A673 (cell line): Measurements from ENCODE around the gene LYZL6. TPM values are rescaled to one million over a fixed set of nuclear protein-coding genes. Genes with fewer than 3 reads are reported as not detected.

Experiments
- BruUV-seq: library from RNA; stranded (reverse); fragments of 400-500 nt; replicated peaks from 2 replicates; lab custom pipeline; 2021; lab: Mats Ljungman, UMichigan
- CTCF ChIA-PET: fragments of 300-600 bp; sonication (Branson Sonifier 250); formaldehyde crosslinking; loops from one replicate; lab custom pipeline; 2022; ENCODE audit warnings: antibody characterized with exemption; lab: Charles Lee
- POLR2A ChIA-PET: fragments of 300-600 bp; sonication (Branson Sonifier 250); formaldehyde crosslinking; loops from one replicate; lab custom pipeline; 2022; ENCODE audit warnings: antibody characterized with exemption; ENCODE audit not compliant: low non-redundant PET; lab: Charles Lee
- DNase-seq: peaks from one replicate; pipeline ENCODE4 v3.0.0-alpha.2; 2015; ENCODE audit warnings: low spot score
- H3K27ac ChIP-seq: fragments of 200-600 bp; sonication (generic); 2 replicates; pipeline ENCODE4 v1.5.1; 2016; ENCODE audit warnings: mixed run types, low read depth, mild to moderate bottlenecking, mixed read lengths, antibody characterized with exemption, low read length; ENCODE audit not compliant: poor library complexity, severe bottlenecking
- H3K27me3 ChIP-seq: fragments of 200-600 bp; sonication (generic); replicated peaks from 2 replicates; pipeline ENCODE4 v1.6.1; 2017; ENCODE audit warnings: mixed run types, low read depth, mild to moderate bottlenecking, mixed read lengths, antibody characterized with exemption, low read length; ENCODE audit not compliant: insufficient read depth, poor library complexity
- H3K36me3 ChIP-seq: fragments of 200-600 bp; sonication (generic); 2 replicates; pipeline ENCODE4 v1.6.1; 2016; ENCODE audit warnings: mixed run types, mild to moderate bottlenecking, mixed read lengths, antibody characterized with exemption, low read length; ENCODE audit not compliant: insufficient read depth, poor library complexity, severe bottlenecking
- H3K4me1 ChIP-seq: fragments of 200-600 bp; sonication (generic); 2 replicates; pipeline ENCODE4 v1.6.1; 2017; ENCODE audit warnings: mixed run types, mild to moderate bottlenecking, mixed read lengths, antibody characterized with exemption, low read length; ENCODE audit not compliant: insufficient read depth, poor library complexity, severe bottlenecking
- H3K4me3 ChIP-seq: fragments of 200-600 bp; sonication (generic); 2 replicates; pipeline ENCODE4 v1.5.1; 2016; ENCODE audit warnings: low read depth, mixed run types, mild to moderate bottlenecking, mixed read lengths, low read length; ENCODE audit not compliant: poor library complexity, severe bottlenecking
- H3K9me3 ChIP-seq: fragments of 200-600 bp; sonication (generic); 2 replicates; pipeline ENCODE4 v1.6.1; 2016; ENCODE audit warnings: mixed run types, low read depth, mild to moderate bottlenecking, mixed read lengths, antibody characterized with exemption, low read length; ENCODE audit not compliant: poor library complexity, severe bottlenecking
- EZH2 ChIP-seq: fragments of 200-600 bp; sonication (generic); IDR thresholded peaks from 2 replicates; pipeline ENCODE4 v1.6.1; 2017; ENCODE audit warnings: borderline replicate concordance, low read depth, mild to moderate bottlenecking, mixed read lengths, antibody characterized with exemption, low read length; ENCODE audit not compliant: poor library complexity, severe bottlenecking
- intact Hi-C: fragments of 100-400 bp; cut with micrococcal nuclease; formaldehyde crosslinking; loops from one replicate; pipeline ENCODE4 v1.10.0; 2022; ENCODE audit not compliant: unreplicated experiment
- total RNA-seq: library from RNA; stranded (reverse); gene quantifications from 2 replicates; pipeline ENCODE4 v1.2.3, GENCODE V29; 2021
- TF ChIP-seq, protein P1 (sequence below): fragments of 300-800, 200-600 bp; sonication (generic); conservative IDR thresholded peaks from 2 replicates; pipeline ENCODE4 v1.5.1; 2017; ENCODE audit warnings: low read depth, mild to moderate bottlenecking, antibody characterized with exemption, low read length, moderate library complexity, mixed read lengths

Gene LYZL6
- total RNA-seq, 1 experiment from 2014 or later, result not detected

DNA sequence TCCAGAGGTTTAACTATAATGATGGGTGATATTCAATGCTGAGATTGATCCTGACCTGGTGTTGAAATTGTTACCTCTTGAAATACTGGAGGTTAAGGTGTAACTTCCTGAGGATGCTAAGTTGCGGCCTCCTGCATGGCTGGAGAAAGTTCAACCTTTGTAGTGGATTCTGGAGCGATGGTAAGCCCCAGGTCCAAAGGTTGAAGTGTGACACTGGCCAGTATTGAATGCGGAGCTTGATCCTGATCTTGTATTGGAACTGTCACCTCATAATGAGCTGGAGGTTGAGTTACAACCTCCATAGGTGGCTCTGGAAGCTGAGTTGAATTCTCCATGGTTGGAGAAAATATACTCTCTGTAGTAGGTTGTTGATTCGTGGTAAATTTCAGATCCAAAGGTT lies 29.9 kb downstream of the LYZL6 start:
- no peak for DNase-seq
- no TSS peak for BruUV-seq
- no peaks in the 10 kb centered on the region for H3K4me1 ChIP-seq
- H3K27me3 ChIP-seq, result no peaks in the 10 kb centered on the region
- no peak overlapping the region for H3K4me3 ChIP-seq
- ChIA-PET CTCF (no interaction called here), POLR2A (no interaction called here)
- no peaks in the 10 kb centered on the region for H3K36me3 ChIP-seq
- H3K27ac ChIP-seq, result no peak overlapping the region
- intact Hi-C loops, result no loop called here
- H3K9me3 ChIP-seq, result no peaks in the 10 kb centered on the region
- TF ChIP-seq, protein P1, sequence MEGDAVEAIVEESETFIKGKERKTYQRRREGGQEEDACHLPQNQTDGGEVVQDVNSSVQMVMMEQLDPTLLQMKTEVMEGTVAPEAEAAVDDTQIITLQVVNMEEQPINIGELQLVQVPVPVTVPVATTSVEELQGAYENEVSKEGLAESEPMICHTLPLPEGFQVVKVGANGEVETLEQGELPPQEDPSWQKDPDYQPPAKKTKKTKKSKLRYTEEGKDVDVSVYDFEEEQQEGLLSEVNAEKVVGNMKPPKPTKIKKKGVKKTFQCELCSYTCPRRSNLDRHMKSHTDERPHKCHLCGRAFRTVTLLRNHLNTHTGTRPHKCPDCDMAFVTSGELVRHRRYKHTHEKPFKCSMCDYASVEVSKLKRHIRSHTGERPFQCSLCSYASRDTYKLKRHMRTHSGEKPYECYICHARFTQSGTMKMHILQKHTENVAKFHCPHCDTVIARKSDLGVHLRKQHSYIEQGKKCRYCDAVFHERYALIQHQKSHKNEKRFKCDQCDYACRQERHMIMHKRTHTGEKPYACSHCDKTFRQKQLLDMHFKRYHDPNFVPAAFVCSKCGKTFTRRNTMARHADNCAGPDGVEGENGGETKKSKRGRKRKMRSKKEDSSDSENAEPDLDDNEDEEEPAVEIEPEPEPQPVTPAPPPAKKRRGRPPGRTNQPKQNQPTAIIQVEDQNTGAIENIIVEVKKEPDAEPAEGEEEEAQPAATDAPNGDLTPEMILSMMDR, result no peak
- TF ChIP-seq EZH2, result no peak

DNA sequence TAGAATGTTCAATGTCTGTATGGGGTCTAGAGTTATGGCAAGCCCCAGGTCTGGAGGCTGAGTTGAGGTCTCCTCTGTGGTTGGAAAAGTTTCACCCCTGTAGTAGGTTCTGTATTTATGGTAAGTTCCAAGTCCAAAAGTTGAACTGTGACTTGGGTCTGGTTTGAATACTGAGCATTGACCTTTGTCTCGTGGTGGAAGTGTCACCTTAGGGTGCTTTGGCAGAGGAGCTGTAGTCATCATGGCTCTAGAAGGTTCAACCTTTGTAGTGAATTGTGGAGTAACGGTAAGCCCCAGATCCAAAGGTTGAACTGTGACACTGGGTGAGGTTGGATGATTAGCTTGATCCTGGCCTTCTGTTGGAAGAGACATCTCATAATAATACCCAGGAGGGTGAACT lies 30.6 kb downstream of the LYZL6 start:
- TF ChIP-seq, protein P1, result no peak
- no peak for TF ChIP-seq EZH2
- Histone ChIP-seq H3K27me3 (no peaks in the 10 kb centered on the region), H3K4me3 (no peak overlapping the region), H3K4me1 (no peaks in the 10 kb centered on the region), H3K27ac (no peak overlapping the region), H3K36me3 (no peaks in the 10 kb centered on the region), H3K9me3 (no peaks in the 10 kb centered on the region)
- no peak for DNase-seq
- ChIA-PET CTCF (no interaction called here), POLR2A (no interaction called here)
- intact Hi-C loops, result no loop called here
- BruUV-seq, result no TSS peak

DNA sequence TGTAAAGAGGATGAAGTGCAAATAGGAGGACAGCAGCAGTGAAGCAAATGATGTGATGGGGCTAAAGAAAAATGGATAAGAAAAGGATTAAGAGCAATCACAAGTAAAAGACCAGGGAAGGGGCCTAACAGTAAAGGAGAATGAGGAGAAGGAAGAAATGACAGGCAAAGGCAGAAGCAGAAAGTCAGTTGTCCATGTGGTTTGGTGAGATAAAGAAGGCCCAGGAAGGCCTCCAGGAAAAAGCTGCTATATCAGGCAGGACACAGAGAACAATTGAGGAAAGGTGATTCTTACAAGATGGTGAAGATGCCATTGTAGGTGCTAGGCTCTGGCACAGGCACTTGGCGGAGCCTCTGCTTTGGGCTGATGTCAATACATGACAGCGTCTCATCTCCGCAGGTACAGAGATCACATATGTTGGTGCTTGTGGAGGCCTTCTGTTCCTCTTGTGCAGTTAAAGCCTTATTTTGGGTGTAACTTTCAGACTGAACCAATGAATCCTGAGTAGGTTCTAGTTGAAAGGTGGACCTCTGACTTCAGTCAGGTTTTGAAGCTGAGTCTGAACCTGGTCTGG lies 31.1 kb downstream of the LYZL6 start:
- ChIA-PET CTCF (no interaction called here), POLR2A (no interaction called here)
- Histone ChIP-seq H3K27me3 (no peaks in the 10 kb centered on the region), H3K4me1 (no peaks in the 10 kb centered on the region), H3K9me3 (no peaks in the 10 kb centered on the region), H3K27ac (no peak overlapping the region), H3K4me3 (no peak overlapping the region), H3K36me3 (no peaks in the 10 kb centered on the region)
- DNase-seq, result no peak
- TF ChIP-seq, protein P1, result no peak
- no peak for TF ChIP-seq EZH2
- intact Hi-C loops, result no loop called here
- no TSS peak for BruUV-seq
